Uterus (tissue), 2 donors: ENCODE results near the gene IGSF11.

Experiments used
- CTCF ChIP-seq, 4 experiments: fragments of 200-600 bp in 2 of 4; fragments of 450-650 bp in 2 of 4; sonication (generic) in 2 of 4; IDR thresholded peaks; one replicate each; pipeline ENCODE4 v1.5.1; 2016 to 2019; ENCODE audit warnings: antibody characterized with exemption in 4 of 4, mild to moderate bottlenecking in 2 of 4, moderate library complexity in 1 of 4
- POLR2A ChIP-seq, 2 donors: fragments of 450-650 bp; IDR thresholded peaks; one replicate each; pipeline ENCODE4 v1.6.1; 2016; ENCODE audit warnings: antibody characterized with exemption in 2 of 2, mild to moderate bottlenecking in 1 of 2, moderate library complexity in 1 of 2

GRCh38 chr3:118938183-118938961, 96.3 kb downstream of the IGSF11 start:
- no peak for TF ChIP-seq CTCF (IDR thresholded peaks at IDR 0.05)
- TF ChIP-seq POLR2A (IDR thresholded peaks at IDR 0.05): no peak
